ENCODE measurements around the gene GNAQ.

- no peak for TF ChIP-seq CTCF (conservative IDR thresholded peaks at IDR 0.05 in 1 of 2, IDR thresholded peaks at IDR 0.05 in 1 of 2; ENCODE audit: low read depth in 1 of 2, low read length in 2 of 2)
- no peak for TF ChIP-seq EZH2 (IDR thresholded peaks at IDR 0.05; ENCODE audit: low read length, missing control alignments)
Measured at GRCh38 chr9:77910194-77910621, 121.4 kb downstream of the GNAQ start.

Data from fibroblast of lung (primary cell).